ENCODE data around the gene CXCL6.

CXCL6 gene

DNA sequence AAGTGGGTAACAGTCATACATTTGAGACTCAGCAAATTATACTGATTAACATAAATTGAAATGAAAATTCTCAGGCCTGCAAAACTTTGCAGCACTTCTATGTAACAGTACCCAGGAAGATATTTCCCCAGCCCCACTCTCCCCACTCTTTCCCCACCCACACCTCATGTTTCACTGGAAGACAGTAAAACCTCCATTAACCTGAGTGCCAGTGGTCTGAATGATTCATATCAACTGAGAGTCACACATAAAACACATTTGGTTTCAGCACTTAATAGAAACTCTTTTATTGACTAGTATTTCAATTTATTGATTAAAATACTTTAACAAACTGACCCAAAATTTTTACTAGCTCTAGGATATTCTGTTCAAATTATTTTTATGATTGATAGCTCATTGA is 6.9 kb downstream of the CXCL6 start:
- no peak for DNase-seq

DNA sequence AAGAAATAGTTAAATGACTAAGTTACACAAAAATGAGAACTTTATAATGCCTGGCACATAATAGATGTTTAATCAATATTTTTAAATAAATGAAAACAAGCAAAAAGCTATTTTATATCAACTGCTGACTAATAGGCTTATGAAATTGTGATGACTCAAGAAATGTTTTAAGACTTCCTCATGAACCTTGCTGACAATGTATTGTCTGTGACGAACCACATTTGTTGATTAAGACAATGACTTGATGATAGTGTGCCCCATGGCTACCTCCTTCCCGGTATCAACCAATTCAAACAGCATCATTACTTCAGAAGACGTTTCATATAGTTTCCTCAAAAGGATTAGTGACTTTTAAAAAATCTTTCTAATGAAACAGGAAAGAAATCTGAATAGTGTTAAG is 7.9 kb downstream of the CXCL6 start:
- no peak for DNase-seq

- DNase-seq, result no peak
Measured at GRCh38 chr4:73844806-73845205, 8.3 kb downstream of the CXCL6 start.

DNA sequence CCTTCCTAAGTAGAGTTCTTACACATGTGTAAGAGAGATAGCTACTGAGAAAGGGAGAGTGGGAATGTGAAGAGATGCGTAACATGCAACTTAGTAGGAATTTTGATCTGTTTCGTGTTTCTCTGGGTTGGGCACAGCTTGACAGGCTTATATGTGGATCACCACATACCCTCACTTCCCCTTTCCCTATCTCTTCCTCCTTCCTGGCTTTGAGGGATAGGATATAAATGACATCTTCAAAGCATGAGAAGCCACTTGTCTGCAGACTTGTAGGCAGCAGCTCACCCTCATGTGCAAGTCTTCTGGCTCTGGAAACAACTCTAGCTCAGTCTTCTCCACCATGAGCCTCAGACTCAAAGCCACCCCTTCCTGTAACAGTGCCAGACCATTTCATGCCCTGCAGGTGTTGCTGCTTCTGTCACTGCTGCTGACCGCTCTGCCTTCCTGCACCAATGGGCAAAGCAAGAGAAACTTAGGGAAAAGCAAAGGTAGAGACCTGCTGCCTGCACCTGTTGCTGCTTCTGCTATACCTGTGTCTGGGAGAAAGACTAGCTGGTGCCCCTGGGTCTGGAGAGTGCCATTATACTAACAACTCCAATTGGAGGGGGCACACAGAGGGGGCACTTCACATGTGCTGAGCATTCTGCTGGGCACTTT is 11.2 kb downstream of the CXCL6 start:
- peak; percentile 59 for DNase-seq

- no peak for DNase-seq
Measured at GRCh38 chr4:73848183-73848777, 11.8 kb downstream of the CXCL6 start.

DNA sequence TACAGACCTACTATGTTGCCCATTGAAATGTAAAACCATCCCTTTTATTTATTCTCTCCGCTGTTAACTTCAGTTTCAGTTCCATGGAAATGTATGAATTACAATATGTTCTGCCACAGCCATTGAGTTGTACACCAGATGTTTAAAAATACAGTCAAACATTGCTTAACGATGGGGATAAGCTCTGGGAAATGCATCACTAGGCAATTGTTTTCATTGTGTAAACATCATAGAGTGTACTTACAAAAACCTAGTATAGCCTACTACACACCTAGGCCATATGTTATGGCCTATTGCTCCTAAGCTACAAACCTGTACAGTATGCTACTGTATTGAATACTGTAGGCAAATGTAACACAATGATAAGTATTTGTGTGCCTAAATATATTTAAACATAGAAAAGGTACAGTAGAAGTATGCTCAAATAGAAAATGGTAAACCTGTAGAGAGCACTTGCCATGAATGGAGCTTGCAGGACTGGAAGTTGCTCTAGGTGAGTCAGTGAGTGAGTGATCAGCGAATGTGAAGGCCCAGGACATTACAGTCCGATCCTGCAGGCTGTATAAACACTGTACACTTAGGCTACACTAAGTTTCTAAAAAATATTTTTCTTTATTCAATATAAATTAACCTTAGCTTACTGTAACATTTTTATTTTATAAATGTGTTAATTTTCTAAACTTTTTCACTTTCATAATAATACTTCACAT is 13.9 kb downstream of the CXCL6 start:
- DNase-seq, result no peak

DNA sequence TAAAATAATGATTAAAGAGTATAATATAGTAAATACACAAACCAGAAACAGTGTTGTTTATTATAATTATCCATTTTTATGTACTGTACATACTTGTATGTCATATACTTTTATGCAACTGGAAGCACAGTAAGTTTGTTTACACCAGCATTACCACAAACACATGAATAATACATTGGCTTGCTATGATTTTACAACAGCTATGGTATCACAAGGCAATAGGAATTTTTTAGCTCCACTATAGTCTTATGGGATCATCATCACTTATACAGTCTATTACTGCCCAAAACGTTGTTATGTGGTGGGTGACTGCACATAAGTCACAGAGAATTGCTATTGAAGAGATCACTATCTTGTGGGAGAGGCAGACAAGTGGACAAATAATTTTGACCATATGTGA is 14.8 kb downstream of the CXCL6 start:
- DNase-seq, result no peak

- DNase-seq, result no peak
Measured at GRCh38 chr4:73852771-73853170, 16.3 kb downstream of the CXCL6 start.

- no peak for DNase-seq
Measured at GRCh38 chr4:73853246-73853704, 16.8 kb downstream of the CXCL6 start, which contains the start of gene PF4V1. Gene PF4V1 (plus strand): TSS chr4:73853296. CDS start chr4:73853363, 67 bp downstream.

- DNase-seq, result no peak
Measured at GRCh38 chr4:73853718-73854473, 17.4 kb downstream of the CXCL6 start.

DNA sequence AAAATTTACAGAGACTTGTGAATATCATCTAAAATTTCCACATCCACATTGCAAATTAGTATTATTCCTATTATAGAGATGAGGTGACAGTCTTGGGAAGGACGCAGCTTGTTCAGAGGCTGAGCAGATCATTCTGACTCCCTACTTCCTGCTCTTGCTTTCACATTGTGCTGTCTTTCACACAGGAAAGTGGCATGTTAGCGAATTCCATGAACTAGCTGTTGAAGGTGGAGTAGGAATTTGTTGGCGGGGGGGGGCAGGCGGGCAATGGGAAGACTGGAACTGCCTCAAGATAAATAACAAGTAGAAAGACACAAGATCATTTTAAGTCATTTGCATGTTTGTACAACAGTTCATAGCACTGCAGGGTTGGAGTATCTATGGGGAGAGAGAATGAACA is 18.9 kb downstream of the CXCL6 start:
- DNase-seq, result no peak

GRCh38 chr4:73856518-73856917 is 20.0 kb downstream of the CXCL6 start:
- DNase-seq, result no peak

GRCh38 chr4:73859614-73860088 is 23.2 kb downstream of the CXCL6 start:
- DNase-seq, result no peak

- DNase-seq, result no peak
Measured at GRCh38 chr4:73860181-73860580, 23.7 kb downstream of the CXCL6 start.

DNA sequence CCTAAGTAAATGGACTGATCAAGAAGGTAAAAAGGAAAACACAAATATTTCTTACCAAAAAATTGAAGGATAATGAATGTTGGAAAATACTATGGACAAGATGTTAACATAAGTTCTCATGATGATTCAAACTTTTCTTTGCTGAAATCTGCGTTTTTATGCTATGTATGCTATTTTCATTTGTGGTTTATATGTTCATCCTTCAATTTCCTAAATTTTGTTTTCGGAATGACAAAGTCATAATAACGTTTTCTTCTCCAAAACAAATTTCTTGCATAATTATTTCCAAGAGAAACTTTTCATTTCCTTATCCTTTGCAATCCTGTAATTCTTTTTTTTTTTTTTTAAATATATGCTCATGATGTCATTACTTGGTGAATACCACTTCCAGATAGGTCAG is 24.4 kb downstream of the CXCL6 start:
- no peak for DNase-seq

- no peak for DNase-seq
Measured at GRCh38 chr4:73862322-73862721, 25.8 kb downstream of the CXCL6 start.

DNA sequence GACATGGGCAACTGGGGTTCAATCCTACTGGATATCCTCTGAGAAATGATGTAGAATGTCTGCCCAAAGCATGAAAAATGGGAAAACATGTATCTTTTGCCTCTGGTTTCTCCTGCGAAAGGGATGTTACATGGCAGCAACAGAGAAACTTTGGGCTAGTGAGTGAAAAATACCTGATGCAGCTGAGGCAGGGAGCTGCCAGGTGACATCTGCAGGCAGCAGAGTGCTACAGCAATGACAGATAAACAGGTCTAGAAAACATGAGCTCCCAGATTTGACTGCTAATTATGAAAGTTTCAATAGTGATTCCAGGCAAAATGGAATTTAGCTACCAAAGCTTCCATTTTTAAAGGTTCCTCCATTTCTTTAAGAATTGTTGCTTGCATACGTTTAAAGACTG is 27.9 kb downstream of the CXCL6 start:
- DNase-seq, result peak; percentile 35

GRCh38 chr4:73864961-73865360 is 28.5 kb downstream of the CXCL6 start:
- DNase-seq, result no peak

- no peak for DNase-seq
Measured at GRCh38 chr4:73865431-73866096, 29.1 kb downstream of the CXCL6 start.

DNA sequence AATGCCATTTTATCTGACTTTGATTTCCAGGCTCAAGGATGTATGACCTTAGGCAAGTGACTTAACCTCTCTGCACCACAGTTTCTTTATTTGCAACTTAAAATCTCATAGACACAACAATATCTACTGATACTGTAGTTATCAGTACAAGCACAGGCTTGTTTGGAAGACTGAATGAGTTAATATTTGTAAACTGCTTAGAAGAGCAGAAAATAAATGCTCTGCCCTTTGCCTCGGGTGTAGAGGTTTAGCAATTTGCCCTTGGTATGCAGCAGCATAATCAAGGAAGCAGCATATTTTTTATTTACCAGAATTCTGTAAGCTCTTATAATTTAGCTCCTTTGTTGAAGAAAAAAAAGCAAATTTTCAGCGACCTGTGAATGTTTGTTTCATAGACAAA is 29.8 kb downstream of the CXCL6 start:
- no peak for DNase-seq

DNA sequence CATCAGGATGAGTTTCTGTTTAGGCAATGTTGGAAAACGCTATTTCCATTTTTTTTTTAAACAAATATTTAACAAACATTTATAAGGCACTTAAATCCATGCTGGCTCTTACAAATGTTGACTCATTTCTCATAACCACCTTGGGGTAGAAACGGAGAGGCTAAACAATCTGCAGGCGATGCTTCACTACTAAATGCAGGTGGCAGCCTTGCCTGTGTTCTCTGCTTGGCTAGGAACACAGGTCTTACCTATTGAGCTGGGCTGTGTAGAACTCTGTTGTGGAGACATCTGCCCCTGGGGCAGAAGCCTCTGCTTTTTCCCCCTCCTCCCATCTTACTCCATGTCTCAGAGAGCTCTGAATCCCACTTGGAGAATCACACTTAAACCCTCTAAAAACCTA is 31.3 kb downstream of the CXCL6 start:
- DNase-seq, result peak; percentile 25

- no peak for DNase-seq
Measured at GRCh38 chr4:73868206-73869129, 32.0 kb downstream of the CXCL6 start.

Data from RPMI8226 (cell line).